IMR-90 (cell line): ENCODE results near the gene ARF6. TPM values are rescaled to one million over a fixed set of nuclear protein-coding genes. Genes with fewer than 3 reads are reported as not detected.

ENCODE experiments used
- ATAC-seq: fragments of 200-7000 bp; cut with Tn5 transposase; 2 replicates; pipeline ENCODE4 v1.9.1; 2020; ENCODE audit warnings: low read depth, mild to moderate bottlenecking, moderate library complexity
- BruUV-seq: library from RNA; stranded (reverse); fragments of 400-500 nt; replicated peaks from 2 replicates; lab custom pipeline; 2021; lab: Mats Ljungman, UMichigan
- CTCF ChIA-PET: fragments of 300-600 bp; formaldehyde crosslinking; extraction: SDS; loops from one replicate; lab custom pipeline; 2021; ENCODE audit warnings: antibody characterized with exemption; lab: Yijun Ruan, JAX
- POLR2A ChIA-PET: fragments of 300-600 bp; sonication (Branson Sonifier 250); formaldehyde crosslinking; loops from one replicate; lab custom pipeline; 2022; ENCODE audit warnings: antibody characterized with exemption; ENCODE audit not compliant: unreplicated experiment; lab: Charles Lee
- DNase-seq: peaks from one replicate; pipeline ENCODE4 v3.0.0; 2013
- H2AFZ ChIP-seq: replicated peaks from 2 replicates; pipeline ENCODE3; 2013; ENCODE audit warnings: low read length, mild to moderate bottlenecking; ENCODE audit not compliant: poor library complexity
- H2AK5ac ChIP-seq: 2 replicates; pipeline ENCODE4 v1.6.1; 2013; ENCODE audit warnings: low read depth, low read length, inconsistent platforms
- H2AK9ac ChIP-seq: replicated peaks from 2 replicates; pipeline ENCODE3; 2013; ENCODE audit warnings: mild to moderate bottlenecking, low read depth, low read length, moderate library complexity; ENCODE audit not compliant: poor library complexity
- H2BK120ac ChIP-seq: 2 replicates; pipeline ENCODE4 v1.6.1; 2013; ENCODE audit warnings: low read depth, low read length, inconsistent platforms
- H2BK15ac ChIP-seq: 3 replicates; pipeline ENCODE4 v1.6.1; 2013; ENCODE audit warnings: low read depth, low read length, inconsistent platforms
- H2BK20ac ChIP-seq: 2 replicates; pipeline ENCODE4 v1.6.1; 2013; ENCODE audit warnings: low read depth, mild to moderate bottlenecking, inconsistent platforms, low read length, moderate library complexity
- H2BK5ac ChIP-seq: 2 replicates; pipeline ENCODE4 v1.6.1; 2013; ENCODE audit warnings: mild to moderate bottlenecking, low read depth, low read length, inconsistent platforms; ENCODE audit not compliant: poor library complexity, severe bottlenecking
- H3K14ac ChIP-seq: replicated peaks from 2 replicates; pipeline ENCODE4 v1.6.1; 2013; ENCODE audit warnings: low read depth, low read length, inconsistent platforms
- H3K18ac ChIP-seq: 2 replicates; pipeline ENCODE4 v1.6.1; 2013; ENCODE audit warnings: low read depth, low read length, control low read depth
- H3K23ac ChIP-seq: 2 replicates; pipeline ENCODE4 v1.6.1; 2013; ENCODE audit warnings: low read depth, low read length, inconsistent platforms
- H3K27ac ChIP-seq: 2 replicates; pipeline ENCODE4 v1.5.1; 2013; ENCODE audit warnings: mild to moderate bottlenecking, control low read depth, low read length; ENCODE audit not compliant: insufficient read depth
- H3K27me3 ChIP-seq: 2 replicates; pipeline ENCODE4 v1.6.1; 2013; ENCODE audit warnings: low read length; ENCODE audit not compliant: control insufficient read depth, insufficient read depth
- H3K36me3 ChIP-seq: 2 replicates; pipeline ENCODE4 v1.6.1; 2013; ENCODE audit warnings: low read length, mixed read lengths; ENCODE audit not compliant: control insufficient read depth, insufficient read depth
- H3K4ac ChIP-seq: 2 replicates; pipeline ENCODE4 v1.6.1; 2013; ENCODE audit warnings: low read depth, low read length, inconsistent platforms
- H3K4me1 ChIP-seq: 2 replicates; pipeline ENCODE4 v1.6.1; 2013; ENCODE audit warnings: low read length, mixed read lengths; ENCODE audit not compliant: control insufficient read depth, insufficient read depth
- H3K4me2 ChIP-seq: 2 replicates; pipeline ENCODE4 v1.6.1; 2013; ENCODE audit warnings: low read depth, mild to moderate bottlenecking, control low read depth, low read length, moderate library complexity
- H3K4me3 ChIP-seq: 2 replicates; pipeline ENCODE4 v1.5.1; 2013; ENCODE audit warnings: low read depth, mild to moderate bottlenecking, control low read depth, low read length, moderate library complexity; ENCODE audit not compliant: insufficient read depth
- H3K56ac ChIP-seq: 2 replicates; pipeline ENCODE4 v1.6.1; 2013; ENCODE audit warnings: low read length, inconsistent platforms; ENCODE audit not compliant: insufficient read depth; ENCODE audit errors: extremely low read depth
- H3K79me1 ChIP-seq, 2 experiments: 2 replicates each; pipeline ENCODE4 v1.6.1; 2013; ENCODE audit warnings: low read length in 2 of 2, inconsistent platforms in 1 of 2, low read depth in 1 of 2
- H3K9ac ChIP-seq: 2 replicates; pipeline ENCODE4 v1.6.1; 2013; ENCODE audit warnings: low read depth, low read length, control low read depth
- H3K9me1 ChIP-seq: 2 replicates; pipeline ENCODE4 v1.6.1; 2013; ENCODE audit warnings: low read length, inconsistent platforms; ENCODE audit not compliant: insufficient read depth
- H3K9me3 ChIP-seq: 2 replicates; pipeline ENCODE4 v1.6.1; 2013; ENCODE audit warnings: low read length; ENCODE audit not compliant: control insufficient read depth, insufficient read depth
- H4K20me1 ChIP-seq: 2 replicates; pipeline ENCODE4 v1.6.1; 2013; ENCODE audit warnings: low read length, inconsistent platforms; ENCODE audit not compliant: insufficient read depth
- H4K5ac ChIP-seq: 2 replicates; pipeline ENCODE4 v1.6.1; 2013; ENCODE audit warnings: mild to moderate bottlenecking, low read depth, low read length, control low read depth
- H4K8ac ChIP-seq, 2 experiments: 2 replicates each; pipeline ENCODE4 v1.6.1; 2013; ENCODE audit warnings: low read depth in 2 of 2, low read length in 2 of 2, control low read depth in 1 of 2, inconsistent platforms in 1 of 2
- H4K91ac ChIP-seq: 2 replicates; pipeline ENCODE4 v1.6.1; 2013; ENCODE audit warnings: low read depth, low read length, inconsistent platforms; ENCODE audit not compliant: insufficient read depth
- POLR2A ChIP-seq: IDR thresholded peaks from 2 replicates; pipeline ENCODE4 v1.6.1; 2012; ENCODE audit warnings: mild to moderate bottlenecking, low read depth, low read length
- RCOR1 ChIP-seq: IDR thresholded peaks from 2 replicates; pipeline ENCODE4 v1.6.1; 2012; ENCODE audit warnings: mild to moderate bottlenecking, low read length, improper control_type of control experiment; ENCODE audit not compliant: insufficient replicate concordance
- WGBS, 2 experiments: methylation state at CpG; one replicate each; pipeline versions ENCODE4 v1.1.5 to v1.1.7; 2013; ENCODE audit warnings: missing lambda C conversion rate in 2 of 2; ENCODE audit not compliant: insufficient read length in 1 of 2; ENCODE audit errors: extremely low coverage in 2 of 2; 5-methylcytosine and 5-hydroxymethylcytosine counted together
- dilution Hi-C: fragments of 300-500 bp; cut with HindIII; formaldehyde crosslinking; loops from one replicate; pipeline ENCODE4 v1.14.3; 2018; ENCODE audit warnings: low sequenced_read_pairs; ENCODE audit not compliant: unreplicated experiment
- in situ Hi-C: fragments of 300-500 bp; cut with MboI; formaldehyde crosslinking; loops from 3 replicates; pipeline ENCODE4 v1.14.3; 2019; ENCODE audit warnings: low sequenced_read_pairs, inconsistent platforms, mixed read lengths
- intact Hi-C: fragments of 100-400 bp; cut with micrococcal nuclease; formaldehyde crosslinking; loops from 2 replicates; pipeline ENCODE4 v1.10.0; 2022
- polyA plus RNA-seq, 3 experiments: library from polyadenylated mRNA; depleted of rRNA; stranded (reverse); fragments of >200 nt; gene quantifications; 2 replicates each; pipeline ENCODE4 v1.2.3, GENCODE V29; 2012; ENCODE audit warnings: low replicate concordance in 1 of 3
- total RNA-seq: library from RNA; depleted of rRNA; stranded (reverse); fragments of >200 nt; gene quantifications from 2 replicates; pipeline ENCODE4 v1.2.3, GENCODE V29; 2012

ARF6 gene
- total and polyA plus RNA-seq, 2 of the 4 experiments (the other 2 are of a cell fraction), result 32.1 to 40.1 TPM

DNA sequence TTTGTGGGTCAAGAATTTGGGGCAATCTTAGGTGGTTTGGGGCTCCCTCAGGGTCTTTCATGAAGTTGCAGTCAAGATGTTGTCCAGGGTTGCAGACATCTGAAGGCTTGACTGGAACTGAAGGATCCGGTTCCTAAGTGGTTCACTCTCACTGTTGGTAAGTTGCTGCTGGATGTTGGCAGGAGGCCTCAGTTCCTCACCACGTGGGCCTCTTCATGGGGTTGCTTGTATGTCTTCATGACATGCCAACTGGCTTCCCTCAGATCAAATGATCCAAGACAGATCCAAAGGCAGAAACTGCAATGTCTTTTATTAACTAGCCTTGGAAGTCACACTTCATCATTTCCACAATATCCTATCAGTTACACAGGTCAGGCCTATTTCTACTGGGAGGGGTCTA lies 49.2 kb downstream of the ARF6 start:
- in situ Hi-C loops, result no loop called here
- Histone ChIP-seq H3K9me3 (no peaks in the 10 kb centered on the region), H2AK9ac (peak overlapping the region; percentile 18), H4K8ac (no peak overlapping the region), H3K9ac (no peak overlapping the region), H4K91ac (no peak overlapping the region), H2AFZ (no peak overlapping the region), H2BK5ac (no peak overlapping the region), H2BK120ac (no peak overlapping the region), H3K27ac (no peak overlapping the region), H3K4me2 (no peak overlapping the region), H3K14ac (no peak overlapping the region), H3K23ac (no peak overlapping the region), H3K18ac (peak overlapping the region; percentile 13; the same call in 1 of the 2 replicates), H4K20me1 (no peaks in the 10 kb centered on the region), H3K4me3 (no peak overlapping the region), H3K27me3 (no peaks in the 10 kb centered on the region), H3K4me1 (peaks cover 4% of the 10 kb centered on the region), H2BK15ac (no peak overlapping the region; the same call in 2 of the 3 replicates), H3K4ac (peak overlapping the region; percentile 51; the same call in 1 of the 2 replicates), H3K9me1 (peaks cover 6% of the 10 kb centered on the region; the same call in 1 of the 2 replicates), H3K79me1 (no peaks in the 10 kb centered on the region), H2BK20ac (no peak overlapping the region), H3K56ac (no peak overlapping the region), H4K5ac (no peak overlapping the region), H3K36me3 (no peaks in the 10 kb centered on the region), H2AK5ac (peak overlapping the region; percentile 74; the same call in 1 of the 2 replicates)
- no CpG with 5 or more reads among the region's 2 CpGs for WGBS, 2 experiments
- intact Hi-C loops, result no loop called here
- ChIA-PET CTCF (no interaction called here), POLR2A (no interaction called here)
- BruUV-seq, result no TSS peak
- TF ChIP-seq POLR2A (no peak), RCOR1 (no peak)
- dilution Hi-C loops, result no loop called here
- ATAC-seq (no peak), DNase-seq (no peak)
